HEK293T (cell line): ENCODE measurements around the gene CCR8.

Experiments
- CTCF ChIA-PET: fragments of 350-600 bp; formaldehyde crosslinking; extraction: SDS; loops from one replicate; lab custom pipeline; 2021; ENCODE audit warnings: antibody characterized with exemption, inconsistent platforms; lab: Yijun Ruan, JAX
- POLR2A ChIA-PET: fragments of 350-600 bp; formaldehyde crosslinking; extraction: SDS; loops from one replicate; lab custom pipeline; 2020; ENCODE audit warnings: antibody characterized with exemption, inconsistent platforms; lab: Yijun Ruan, JAX
- DNase-seq: peaks from one replicate; pipeline ENCODE4 v3.0.0; 2012; ENCODE audit warnings: mixed read lengths; ENCODE audit errors: extremely low spot score
- ARNT ChIP-seq: fragments of 450-650 bp; IDR thresholded peaks from 2 replicates; pipeline ENCODE4 v1.6.1; 2017; ENCODE audit warnings: mild to moderate bottlenecking
- BHLHE40 ChIP-seq: fragments of 450-650 bp; IDR thresholded peaks from 2 replicates; pipeline ENCODE4 v1.6.1; 2016; ENCODE audit warnings: mild to moderate bottlenecking, moderate library complexity, borderline replicate concordance
- CTBP1 ChIP-seq: fragments of 450-650 bp; IDR thresholded peaks from 2 replicates; pipeline ENCODE4 v1.6.1; 2016; ENCODE audit warnings: borderline replicate concordance
- ELF4 ChIP-seq: fragments of 450-650 bp; IDR thresholded peaks from 2 replicates; pipeline ENCODE4 v1.6.1; 2017; ENCODE audit warnings: antibody characterized with exemption
- FOXA1 ChIP-seq: fragments of 450-650 bp; IDR thresholded peaks from 2 replicates; pipeline ENCODE4 v1.6.1; 2016; ENCODE audit warnings: mild to moderate bottlenecking
- FOXK2 ChIP-seq: fragments of 450-650 bp; IDR thresholded peaks from 2 replicates; pipeline ENCODE4 v1.6.1; 2016; ENCODE audit warnings: mild to moderate bottlenecking
- FOXM1 ChIP-seq: fragments of 450-650 bp; IDR thresholded peaks from 2 replicates; pipeline ENCODE4 v1.6.1; 2017; ENCODE audit warnings: mild to moderate bottlenecking, borderline replicate concordance
- HDGF ChIP-seq: fragments of 450-650 bp; IDR thresholded peaks from 2 replicates; pipeline ENCODE4 v1.6.1; 2017; ENCODE audit warnings: antibody characterized with exemption, borderline replicate concordance
- L3MBTL2 ChIP-seq: fragments of 450-650 bp; conservative IDR thresholded peaks from 2 replicates; pipeline ENCODE4 v1.6.1; 2016; ENCODE audit warnings: mild to moderate bottlenecking
- LEF1 ChIP-seq: fragments of 450-650 bp; IDR thresholded peaks from 2 replicates; pipeline ENCODE4 v1.6.1; 2017; ENCODE audit warnings: mild to moderate bottlenecking, borderline replicate concordance
- NFRKB ChIP-seq: fragments of 450-650 bp; IDR thresholded peaks from 2 replicates; pipeline ENCODE4 v1.6.1; 2016; ENCODE audit warnings: mild to moderate bottlenecking, moderate library complexity
- SP1 ChIP-seq: fragments of 450-650 bp; IDR thresholded peaks from 2 replicates; pipeline ENCODE4 v1.6.1; 2017
- SUZ12 ChIP-seq: fragments of 450-650 bp; IDR thresholded peaks from 2 replicates; pipeline ENCODE4 v1.6.1; 2016; ENCODE audit warnings: mild to moderate bottlenecking
- TARDBP ChIP-seq: fragments of 450-650 bp; IDR thresholded peaks from 2 replicates; pipeline ENCODE4 v1.6.1; 2016
- ZNF384 ChIP-seq: fragments of 450-650 bp; IDR thresholded peaks from 2 replicates; pipeline ENCODE4 v1.6.1; 2016
- TF ChIP-seq, protein P1 (sequence below): fragments of 450-650 bp; IDR thresholded peaks from 2 replicates; pipeline ENCODE4 v1.6.1; 2016

CCR8 gene

DNA sequence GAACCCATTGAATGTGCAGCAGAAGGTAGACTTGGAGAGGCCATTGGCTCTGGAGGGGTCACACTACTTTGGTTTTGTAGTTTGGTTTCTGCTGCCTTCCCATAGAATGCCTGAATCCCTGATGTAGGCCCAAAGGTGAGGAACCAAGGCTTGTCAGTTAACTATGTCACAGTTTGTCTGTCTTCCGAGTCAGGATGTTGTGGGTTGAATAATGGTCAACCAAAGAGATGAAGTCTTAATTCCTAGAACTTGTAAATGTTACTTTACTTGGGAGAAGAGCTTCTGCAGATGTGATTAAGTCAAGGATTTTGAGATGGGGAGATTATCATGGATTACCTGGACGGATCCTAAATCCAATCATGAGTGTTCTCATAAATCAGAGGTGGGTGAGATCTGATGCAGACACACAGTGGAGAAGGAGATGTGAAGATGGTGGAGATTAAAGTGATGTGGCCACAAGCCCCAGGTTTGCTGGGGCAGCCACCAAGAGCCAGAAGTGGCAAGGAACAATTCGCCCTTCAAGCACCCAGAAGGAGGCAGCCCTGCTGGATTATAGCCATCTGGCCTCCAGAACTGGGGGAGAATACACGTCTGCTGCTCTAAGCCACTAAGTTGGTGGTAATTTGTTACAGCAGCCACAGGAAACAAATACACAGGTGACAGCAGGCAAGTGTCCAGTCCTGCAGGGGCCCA is 2.3 kb upstream of the CCR8 start:
- ChIA-PET CTCF (no interaction called here), POLR2A (no interaction called here)
- DNase-seq = no peak
- TF ChIP-seq, protein P1, sequence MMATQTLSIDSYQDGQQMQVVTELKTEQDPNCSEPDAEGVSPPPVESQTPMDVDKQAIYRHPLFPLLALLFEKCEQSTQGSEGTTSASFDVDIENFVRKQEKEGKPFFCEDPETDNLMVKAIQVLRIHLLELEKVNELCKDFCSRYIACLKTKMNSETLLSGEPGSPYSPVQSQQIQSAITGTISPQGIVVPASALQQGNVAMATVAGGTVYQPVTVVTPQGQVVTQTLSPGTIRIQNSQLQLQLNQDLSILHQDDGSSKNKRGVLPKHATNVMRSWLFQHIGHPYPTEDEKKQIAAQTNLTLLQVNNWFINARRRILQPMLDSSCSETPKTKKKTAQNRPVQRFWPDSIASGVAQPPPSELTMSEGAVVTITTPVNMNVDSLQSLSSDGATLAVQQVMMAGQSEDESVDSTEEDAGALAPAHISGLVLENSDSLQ = no peak
- TF ChIP-seq ELF4 (no peak), CTBP1 (no peak), L3MBTL2 (no peak), SP1 (no peak), SUZ12 (no peak), TARDBP (no peak), FOXA1 (no peak), ARNT (no peak), BHLHE40 (no peak)

DNA sequence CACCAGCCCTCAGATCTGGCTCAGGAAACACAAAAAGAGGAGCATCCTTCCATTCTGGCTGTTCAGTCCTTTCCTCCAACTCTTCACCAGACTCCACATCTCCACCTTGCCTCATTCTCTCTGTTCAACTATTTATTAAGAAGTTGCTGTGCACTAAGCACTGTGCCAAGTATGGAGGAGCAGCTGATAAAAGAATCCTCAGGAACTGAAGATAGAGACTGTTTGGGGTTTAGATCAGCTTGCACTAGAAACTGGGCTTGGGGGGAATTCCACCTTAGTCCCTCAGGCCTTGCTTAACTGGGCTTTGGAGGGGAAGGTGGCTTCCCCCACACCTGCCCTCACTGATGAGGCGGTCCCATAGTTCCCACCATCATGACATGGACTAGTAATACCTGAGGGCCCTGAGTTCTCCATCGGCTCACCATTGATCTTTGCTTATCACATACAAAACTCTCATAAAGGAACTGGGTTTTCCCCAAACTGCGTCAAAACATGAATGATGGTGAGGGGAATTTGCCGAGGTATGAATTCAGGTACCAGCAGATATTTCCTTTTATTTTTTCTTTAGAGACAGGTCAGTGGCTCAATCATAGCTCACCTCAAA is 1.7 kb upstream of the CCR8 start:
- DNase-seq = no peak
- CTCF ChIA-PET = no interaction called here
- TF ChIP-seq FOXM1 (no peak), HDGF (no peak), SUZ12 (no peak)
- POLR2A ChIA-PET = no interaction called here

DNA sequence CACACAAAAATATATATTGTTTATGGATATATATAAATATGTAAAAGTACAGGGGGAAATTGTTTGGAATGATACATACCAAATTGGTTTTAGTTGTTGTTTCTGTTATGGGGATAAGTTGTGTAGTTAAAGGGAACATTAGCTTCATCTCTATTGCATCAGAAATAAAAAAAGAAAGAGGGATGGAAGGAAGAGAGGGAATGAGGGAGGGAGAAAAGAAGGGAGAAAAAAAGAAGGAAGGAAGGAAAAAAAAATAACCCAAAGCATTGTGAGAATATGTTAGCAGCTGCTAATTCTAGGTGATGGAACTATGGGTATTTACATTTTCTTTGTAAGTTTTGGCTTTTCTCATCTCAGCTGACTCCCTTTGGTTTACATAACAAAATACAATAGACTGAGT is 1.3 kb downstream of the CCR8 start:
- ChIA-PET POLR2A (no interaction called here), CTCF (no interaction called here)

DNA sequence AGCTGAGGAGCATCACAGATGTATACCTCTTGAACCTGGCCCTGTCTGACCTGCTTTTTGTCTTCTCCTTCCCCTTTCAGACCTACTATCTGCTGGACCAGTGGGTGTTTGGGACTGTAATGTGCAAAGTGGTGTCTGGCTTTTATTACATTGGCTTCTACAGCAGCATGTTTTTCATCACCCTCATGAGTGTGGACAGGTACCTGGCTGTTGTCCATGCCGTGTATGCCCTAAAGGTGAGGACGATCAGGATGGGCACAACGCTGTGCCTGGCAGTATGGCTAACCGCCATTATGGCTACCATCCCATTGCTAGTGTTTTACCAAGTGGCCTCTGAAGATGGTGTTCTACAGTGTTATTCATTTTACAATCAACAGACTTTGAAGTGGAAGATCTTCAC is 3.0 kb downstream of the CCR8 start:
- ChIA-PET CTCF (no interaction called here), POLR2A (no interaction called here)
- no peak for DNase-seq
- TF ChIP-seq HDGF = no peak
- TF ChIP-seq BHLHE40 = no peak
- no peak for TF ChIP-seq ZNF384
- TF ChIP-seq L3MBTL2 = no peak
- no peak for TF ChIP-seq SUZ12
- TF ChIP-seq CTBP1 = no peak
- no peak for TF ChIP-seq FOXA1
- no peak for TF ChIP-seq TARDBP
- no peak for TF ChIP-seq FOXK2
- TF ChIP-seq ELF4 = no peak
- TF ChIP-seq ARNT = no peak
- no peak for TF ChIP-seq NFRKB
- no peak for TF ChIP-seq FOXM1
- no peak for TF ChIP-seq SP1
- TF ChIP-seq, protein P1 = no peak
- no peak for TF ChIP-seq LEF1

More for the DNA sequence above, 1.3 kb downstream of the CCR8 start:
- no peak for TF ChIP-seq FOXM1
- TF ChIP-seq CTBP1 = no peak
- TF ChIP-seq HDGF = no peak
- TF ChIP-seq FOXA1 = no peak
- no peak for TF ChIP-seq FOXK2
- no peak for TF ChIP-seq ARNT
- TF ChIP-seq NFRKB = no peak
- no peak for TF ChIP-seq SP1
- no peak for TF ChIP-seq L3MBTL2
- TF ChIP-seq ZNF384 = no peak
- TF ChIP-seq ELF4 = no peak
- DNase-seq = no peak

GRCh38 chr3:39333607-39334006 is 4.1 kb downstream of the CCR8 start:
- CTCF ChIA-PET = no interaction called here
- POLR2A ChIA-PET = no interaction called here
- TF ChIP-seq SP1 (no peak), FOXM1 (no peak)
- DNase-seq = no peak

- POLR2A ChIA-PET = no interaction called here
- CTCF ChIA-PET = no interaction called here
Observed at GRCh38 chr3:39334205-39334604, 4.7 kb downstream of the CCR8 start.

GRCh38 chr3:39338201-39338600 is 8.7 kb downstream of the CCR8 start:
- POLR2A ChIA-PET = no interaction called here
- CTCF ChIA-PET = no interaction called here

More at GRCh38 chr3:39334205-39334604, 4.7 kb downstream of the CCR8 start:
- TF ChIP-seq ZNF384 (no peak), BHLHE40 (no peak), ELF4 (no peak)
- DNase-seq = no peak

More at GRCh38 chr3:39338201-39338600, 8.7 kb downstream of the CCR8 start:
- TF ChIP-seq ELF4 (no peak), CTBP1 (no peak), NFRKB (no peak), SP1 (no peak), FOXM1 (no peak), FOXA1 (no peak), SUZ12 (no peak), L3MBTL2 (no peak)
- TF ChIP-seq, protein P1 = no peak
- DNase-seq = no peak
